GM23338 (cell line): Measurements from ENCODE around the gene ADA. TPM values are rescaled to one million over a fixed set of nuclear protein-coding genes. Genes with fewer than 3 reads are reported as not detected.

Experiments
- ATAC-seq: fragments of 200-7000 bp; cut with Tn5 transposase; 3 replicates; pipeline ENCODE4 v1.9.1; 2020
- DNase-seq: peaks from one replicate; pipeline ENCODE4 v3.0.0-alpha.2; 2015; ENCODE audit warnings: low spot score
- H2AFZ ChIP-seq: fragments of 200-600 bp; sonication (generic); 2 replicates; pipeline ENCODE4 v1.8.0; 2016; ENCODE audit warnings: antibody characterized with exemption, mild to moderate bottlenecking, moderate library complexity
- H3F3A ChIP-seq: fragments of 200-600 bp; sonication (generic); replicated peaks from 2 replicates; pipeline ENCODE4 v1.8.0; 2017; ENCODE audit warnings: antibody characterized with exemption, mixed run types, low read depth
- H3K27ac ChIP-seq: fragments of 200-600 bp; sonication (generic); 2 replicates; pipeline ENCODE4 v1.6.1; 2016; ENCODE audit warnings: low read depth
- H3K27me3 ChIP-seq: fragments of 200-600 bp; sonication (generic); 2 replicates; pipeline ENCODE4 v1.8.0; 2016; ENCODE audit warnings: mild to moderate bottlenecking, mixed run types, moderate library complexity; ENCODE audit not compliant: insufficient read depth
- H3K36me3 ChIP-seq: fragments of 200-600 bp; sonication (generic); 2 replicates; pipeline ENCODE4 v1.8.0; 2016; ENCODE audit warnings: mild to moderate bottlenecking; ENCODE audit not compliant: insufficient read depth
- H3K4me1 ChIP-seq: fragments of 200-600 bp; sonication (generic); 2 replicates; pipeline ENCODE4 v1.8.0; 2016; ENCODE audit warnings: mild to moderate bottlenecking, moderate library complexity; ENCODE audit not compliant: insufficient read depth
- H3K4me2 ChIP-seq: fragments of 200-600 bp; sonication (generic); 2 replicates; pipeline ENCODE4 v1.7.1; 2017; ENCODE audit warnings: mixed run types
- H3K4me3 ChIP-seq: fragments of 200-600 bp; sonication (generic); 2 replicates; pipeline ENCODE4 v1.6.1; 2016; ENCODE audit warnings: mixed run types
- H3K79me2 ChIP-seq: fragments of 200-600 bp; sonication (generic); replicated peaks from 2 replicates; pipeline ENCODE4 v1.8.0; 2017; ENCODE audit warnings: mild to moderate bottlenecking; ENCODE audit not compliant: insufficient read depth
- H3K9me2 ChIP-seq: fragments of 200-600 bp; sonication (generic); 2 replicates; pipeline ENCODE4 v1.8.0; 2017; ENCODE audit not compliant: insufficient read depth
- H4K20me1 ChIP-seq: fragments of 200-600 bp; sonication (generic); replicated peaks from 2 replicates; pipeline ENCODE4 v1.8.0; 2017; ENCODE audit warnings: mild to moderate bottlenecking; ENCODE audit not compliant: insufficient read depth
- H3K27ac Mint-ChIP-seq: 2 replicates; pipeline ENCODE4 v1.8.0; 2020; ENCODE audit warnings: inconsistent platforms, mild to moderate bottlenecking, moderate library complexity, mixed read lengths
- H3K27me3 Mint-ChIP-seq: 3 replicates; pipeline ENCODE4 v1.8.0; 2022; ENCODE audit warnings: low read depth, mild to moderate bottlenecking, moderate library complexity, mixed read lengths, inconsistent platforms; ENCODE audit not compliant: insufficient read depth, poor library complexity
- H3K36me3 Mint-ChIP-seq: 3 replicates; pipeline ENCODE4 v1.8.0; 2021; ENCODE audit warnings: low read depth, mild to moderate bottlenecking, inconsistent platforms, moderate library complexity, mixed read lengths
- H3K4me1 Mint-ChIP-seq: 3 replicates; pipeline ENCODE4 v1.8.0; 2020; ENCODE audit warnings: mild to moderate bottlenecking, inconsistent platforms, mixed read lengths
- H3K4me3 Mint-ChIP-seq: 3 replicates; pipeline ENCODE4 v1.8.0; 2021; ENCODE audit warnings: moderate library complexity, mild to moderate bottlenecking, inconsistent platforms, mixed read lengths
- H3K9me3 Mint-ChIP-seq: 3 replicates; pipeline ENCODE4 v1.8.0; 2020; ENCODE audit warnings: moderate library complexity, mild to moderate bottlenecking, inconsistent platforms, mixed read lengths
- CREB1 ChIP-seq: fragments of 250-450 bp; sonication (Bioruptor Pico); IDR thresholded peaks from 2 replicates; pipeline ENCODE4 v1.5.0; 2020; ENCODE audit warnings: low read depth, mild to moderate bottlenecking, moderate library complexity
- CTCF ChIP-seq, 2 experiments: fragments of 200-600 bp in 1 of 2; sonication (generic) in 1 of 2; conservative IDR thresholded peaks; 2 replicates each; pipeline versions ENCODE4 v1.5.1 to v1.6.1; 2016 to 2017; ENCODE audit warnings: antibody characterized with exemption in 2 of 2, low read depth in 2 of 2, mild to moderate bottlenecking in 2 of 2, moderate library complexity in 1 of 2
- ETS1 ChIP-seq: IDR thresholded peaks from 2 replicates; pipeline ENCODE4 v1.6.1; 2016; ENCODE audit warnings: antibody characterized with exemption
- EZH2 ChIP-seq: fragments of 200-600 bp; sonication (generic); IDR thresholded peaks from one replicate; pipeline ENCODE4 v1.8.0; 2017; ENCODE audit warnings: antibody characterized with exemption, mild to moderate bottlenecking, low read depth; ENCODE audit not compliant: unreplicated experiment
- EZH2phosphoT487 ChIP-seq: fragments of 200-600 bp; sonication (generic); IDR thresholded peaks from one replicate; pipeline ENCODE4 v1.8.1; 2018; ENCODE audit warnings: antibody characterized with exemption; ENCODE audit not compliant: unreplicated experiment
- JUNB ChIP-seq: IDR thresholded peaks from one replicate; pipeline ENCODE4 v1.6.1; 2016; ENCODE audit warnings: antibody characterized with exemption; ENCODE audit not compliant: unreplicated experiment
- NANOG ChIP-seq: IDR thresholded peaks from 2 replicates; pipeline ENCODE4 v1.6.1; 2016; ENCODE audit warnings: antibody characterized with exemption, borderline replicate concordance
- POLR2AphosphoS5 ChIP-seq: IDR thresholded peaks from 2 replicates; pipeline ENCODE4 v1.6.1; 2016; ENCODE audit warnings: antibody characterized with exemption, low read depth
- REST ChIP-seq: IDR thresholded peaks from one replicate; pipeline ENCODE4 v1.6.1; 2018; ENCODE audit warnings: antibody characterized with exemption; ENCODE audit not compliant: unreplicated experiment
- STAT1 ChIP-seq: IDR thresholded peaks from one replicate; pipeline ENCODE4 v1.6.1; 2016; ENCODE audit warnings: antibody characterized with exemption; ENCODE audit not compliant: unreplicated experiment
- ZNF114 ChIP-seq: fragments of 250-450 bp; sonication (Bioruptor Pico); IDR thresholded peaks from 2 replicates; pipeline ENCODE4 v1.5.0; 2020; ENCODE audit warnings: mild to moderate bottlenecking, moderate library complexity
- ZNF331 ChIP-seq: fragments of 250-450 bp; sonication (Bioruptor Pico); IDR thresholded peaks from 2 replicates; pipeline ENCODE4 v1.5.0; 2020; ENCODE audit warnings: low read depth, mild to moderate bottlenecking, moderate library complexity
- ZNF462 ChIP-seq: fragments of 250-450 bp; sonication (Bioruptor Pico); IDR thresholded peaks from 2 replicates; pipeline ENCODE4 v1.5.0; 2020; ENCODE audit warnings: mild to moderate bottlenecking, moderate library complexity
- polyA plus RNA-seq: library from polyadenylated mRNA; unstranded; fragments of >200 nt; fragmentation: Nextera tagmentation; extraction: Ambion mirVana; gene quantifications from 2 replicates; pipeline ENCODE4 v1.2.1, GENCODE V29; 2016
- total RNA-seq: library from RNA; depleted of rRNA; stranded (reverse); fragments of >200 nt; shearing (Covaris generic); gene quantifications from 2 replicates; pipeline ENCODE4 v1.2.3, GENCODE V29; 2014

ADA gene
- total and polyA plus RNA-seq, 2 experiments from 2014 or later = 15.8 to 16.2 TPM

- H3K27me3 Mint-ChIP-seq = peaks cover 8% of the 10 kb centered on the region
- peaks cover 8% of the 10 kb centered on the region; the same call in 2 of the 3 replicates for H3K4me1 Mint-ChIP-seq
- H3K4me3 Mint-ChIP-seq = no peak overlapping the region
- no peak overlapping the region for H3K27ac Mint-ChIP-seq
- ATAC-seq (no peak), DNase-seq (no peak)
- H3K9me3 Mint-ChIP-seq = peaks cover 3% of the 10 kb centered on the region; the same call in 1 of the 3 replicates
- H3F3A ChIP-seq = no peaks in the 10 kb centered on the region
- no peaks in the 10 kb centered on the region for H3K79me2 ChIP-seq
- no peak overlapping the region for H3K4me2 ChIP-seq
- H3K36me3 Mint-ChIP-seq = no peaks in the 10 kb centered on the region
- H4K20me1 ChIP-seq = no peaks in the 10 kb centered on the region
- H2AFZ ChIP-seq = no peak overlapping the region
- H3K27me3 ChIP-seq = no peaks in the 10 kb centered on the region
- no peak overlapping the region for H3K4me3 ChIP-seq
- H3K36me3 ChIP-seq = no peaks in the 10 kb centered on the region
- no peaks in the 10 kb centered on the region for H3K4me1 ChIP-seq
- TF ChIP-seq EZH2phosphoT487 = no peak
- no peak for TF ChIP-seq POLR2AphosphoS5
- TF ChIP-seq ETS1 = no peak
- no peak for TF ChIP-seq CTCF (conservative IDR thresholded peaks at IDR 0.05; ENCODE audit: low read depth in 2 of 2)
- TF ChIP-seq ZNF114 (CRISPR knock-in tag) = no peak
- TF ChIP-seq EZH2 = no peak
- no peak for TF ChIP-seq NANOG
- no peak for TF ChIP-seq CREB1 (CRISPR knock-in tag)
- TF ChIP-seq STAT1 = no peak
- no peak for TF ChIP-seq ZNF331 (CRISPR knock-in tag)
- TF ChIP-seq REST = no peak
- no peak for TF ChIP-seq JUNB
- no peak for TF ChIP-seq ZNF462 (CRISPR knock-in tag)
- no peak overlapping the region for H3K27ac ChIP-seq
- H3K9me2 ChIP-seq = no peaks in the 10 kb centered on the region
Observed at GRCh38 chr20:44689809-44690208, 38.3 kb upstream of the ADA start.
